Measurements from ENCODE around the gene CWC27. TPM values are rescaled to one million over a fixed set of nuclear protein-coding genes. Genes with fewer than 3 reads are reported as not detected.

CWC27 gene
- polyA plus RNA-seq, 2 of the 4 experiments (the other 2 are of a cell fraction): 24.1 to 48.5 TPM

DNA sequence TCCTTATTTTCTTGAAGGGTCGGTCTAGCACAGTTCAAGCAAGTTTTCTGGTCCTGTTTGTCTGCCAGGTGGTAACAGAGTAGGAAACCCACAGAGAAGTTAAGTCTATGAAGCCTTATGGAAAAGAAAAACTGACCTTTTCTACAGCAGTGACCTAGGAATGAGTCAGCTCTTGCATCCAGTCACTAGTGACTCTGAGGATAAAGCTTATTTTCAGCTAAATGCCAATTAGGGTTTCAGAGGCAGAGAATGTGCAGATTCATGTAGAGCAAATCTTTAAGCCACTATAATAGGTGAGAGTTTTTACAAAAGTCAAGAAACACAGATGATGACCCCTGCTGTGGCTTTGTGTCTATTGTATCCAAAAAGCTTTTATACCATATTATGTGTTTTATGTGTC is 100.7 kb downstream of the CWC27 start:
- peak overlapping the region in 1 of 2 experiments; percentile 28; a peak in 1 of 6 replicates for H3K27ac ChIP-seq
- H3K4me1 ChIP-seq: peaks cover 9% of the 10 kb centered on the region; the same call in 2 of the 3 replicates
- ATAC-seq (peak in 1 of 2 experiments; percentile 39; a peak in 1 of 6 replicates), FAIRE-seq (no peak), DNase-seq (ENCODE audit: low read depth in 1 of 2, low spot score in 1 of 2) (peak in 1 of 2 experiments; percentile 2)
- H3K9me3 ChIP-seq: no peaks in the 10 kb centered on the region
- CTCF ChIA-PET: no interaction called here
- H3K4me2 ChIP-seq: peak overlapping the region; percentile 36; the same call in 2 of the 3 replicates
- WGBS (ENCODE audit: missing lambda C conversion rate): 34% methylated on average over 1 of the region's 1 CpG
- TF ChIP-seq, protein P1, sequence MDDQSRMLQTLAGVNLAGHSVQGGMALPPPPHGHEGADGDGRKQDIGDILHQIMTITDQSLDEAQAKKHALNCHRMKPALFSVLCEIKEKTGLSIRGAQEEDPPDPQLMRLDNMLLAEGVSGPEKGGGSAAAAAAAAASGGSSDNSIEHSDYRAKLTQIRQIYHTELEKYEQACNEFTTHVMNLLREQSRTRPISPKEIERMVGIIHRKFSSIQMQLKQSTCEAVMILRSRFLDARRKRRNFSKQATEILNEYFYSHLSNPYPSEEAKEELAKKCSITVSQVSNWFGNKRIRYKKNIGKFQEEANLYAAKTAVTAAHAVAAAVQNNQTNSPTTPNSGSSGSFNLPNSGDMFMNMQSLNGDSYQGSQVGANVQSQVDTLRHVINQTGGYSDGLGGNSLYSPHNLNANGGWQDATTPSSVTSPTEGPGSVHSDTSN (IDR thresholded peaks at IDR 0.05): no peak
- TF ChIP-seq EHF (CRISPR knock-in tag; IDR thresholded peaks at IDR 0.05): no peak
- peak; percentile 19; the same call in 1 of the 2 replicates for TF ChIP-seq FOSL2 (IDR thresholded peaks at IDR 0.05)
- no peak for TF ChIP-seq FOSL2 (CRISPR knock-in tag; IDR thresholded peaks at IDR 0.05)
- no peak overlapping the region for H3K4me3 ChIP-seq
- POLR2A ChIA-PET: no interaction called here

DNA sequence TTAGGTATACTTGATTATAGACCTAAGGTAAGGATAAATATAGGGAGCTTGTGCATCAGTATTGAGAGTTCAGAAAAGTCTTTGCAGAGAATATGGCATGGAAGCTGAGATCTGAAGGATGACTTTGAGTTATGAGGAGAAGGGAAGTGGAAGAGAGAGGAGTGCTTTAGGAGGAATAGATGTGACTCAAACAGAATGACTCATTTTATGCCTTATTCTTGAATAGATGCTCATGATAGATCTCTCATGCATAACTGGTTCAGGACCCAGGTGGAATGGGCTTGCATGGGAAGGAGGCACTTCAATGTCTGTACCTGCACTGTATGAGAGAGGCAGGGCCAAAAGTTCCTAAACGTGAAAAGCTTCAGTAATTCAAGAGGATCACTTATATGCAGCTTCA is 103.3 kb downstream of the CWC27 start:
- H3K4me1 ChIP-seq: peaks cover 9% of the 10 kb centered on the region; the same call in 2 of the 3 replicates
- H3K27ac ChIP-seq: no peak overlapping the region
- no peak overlapping the region for H3K4me2 ChIP-seq
- DNase-seq (ENCODE audit: low read depth in 1 of 2, low spot score in 1 of 2) (no peak), FAIRE-seq (peak; percentile 18), ATAC-seq (no peak; a peak in 1 of 6 replicates)
- POLR2A ChIA-PET: no interaction called here
- no peak overlapping the region for H3K4me3 ChIP-seq
- H3K9me3 ChIP-seq: no peaks in the 10 kb centered on the region
- CTCF ChIA-PET: no interaction called here
- TF ChIP-seq MYC (IDR thresholded peaks at IDR 0.05; ENCODE audit: borderline replicate concordance, low read length): no peak
- no peak for TF ChIP-seq FOSB (CRISPR knock-in tag; IDR thresholded peaks at IDR 0.05)
- no peak for TF ChIP-seq BHLHE40 (IDR thresholded peaks at IDR 0.05; ENCODE audit: low read depth, low read length)
- no peak for TF ChIP-seq CBX2 (IDR thresholded peaks at IDR 0.05; ENCODE audit: borderline replicate concordance, low read depth)
- TF ChIP-seq EHF (CRISPR knock-in tag; IDR thresholded peaks at IDR 0.05): no peak
- TF ChIP-seq JUNB (IDR thresholded peaks at IDR 0.05): no peak
- no peak for TF ChIP-seq HOXA7 (CRISPR knock-in tag; IDR thresholded peaks at IDR 0.05)
- TF ChIP-seq GATA3 (IDR thresholded peaks at IDR 0.05; ENCODE audit: borderline replicate concordance): no peak
- TF ChIP-seq JUN (IDR thresholded peaks at IDR 0.05): no peak
- TF ChIP-seq, protein P2, sequence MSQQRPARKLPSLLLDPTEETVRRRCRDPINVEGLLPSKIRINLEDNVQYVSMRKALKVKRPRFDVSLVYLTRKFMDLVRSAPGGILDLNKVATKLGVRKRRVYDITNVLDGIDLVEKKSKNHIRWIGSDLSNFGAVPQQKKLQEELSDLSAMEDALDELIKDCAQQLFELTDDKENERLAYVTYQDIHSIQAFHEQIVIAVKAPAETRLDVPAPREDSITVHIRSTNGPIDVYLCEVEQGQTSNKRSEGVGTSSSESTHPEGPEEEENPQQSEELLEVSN (IDR thresholded peaks at IDR 0.05; ENCODE audit: borderline replicate concordance, low read depth): no peak
- no peak for TF ChIP-seq POLR2A (IDR thresholded peaks at IDR 0.05; ENCODE audit: low read length)
- no peak for TF ChIP-seq TFCP2L1 (CRISPR knock-in tag; IDR thresholded peaks at IDR 0.05)
- TF ChIP-seq HOXB13 (CRISPR knock-in tag; IDR thresholded peaks at IDR 0.05; ENCODE audit: low read depth): no peak
- TF ChIP-seq FOSL2 (IDR thresholded peaks at IDR 0.05): no peak
- TF ChIP-seq FOSL2 (CRISPR knock-in tag; IDR thresholded peaks at IDR 0.05): no peak
- TF ChIP-seq, protein P3, sequence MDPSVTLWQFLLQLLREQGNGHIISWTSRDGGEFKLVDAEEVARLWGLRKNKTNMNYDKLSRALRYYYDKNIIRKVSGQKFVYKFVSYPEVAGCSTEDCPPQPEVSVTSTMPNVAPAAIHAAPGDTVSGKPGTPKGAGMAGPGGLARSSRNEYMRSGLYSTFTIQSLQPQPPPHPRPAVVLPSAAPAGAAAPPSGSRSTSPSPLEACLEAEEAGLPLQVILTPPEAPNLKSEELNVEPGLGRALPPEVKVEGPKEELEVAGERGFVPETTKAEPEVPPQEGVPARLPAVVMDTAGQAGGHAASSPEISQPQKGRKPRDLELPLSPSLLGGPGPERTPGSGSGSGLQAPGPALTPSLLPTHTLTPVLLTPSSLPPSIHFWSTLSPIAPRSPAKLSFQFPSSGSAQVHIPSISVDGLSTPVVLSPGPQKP (IDR thresholded peaks at IDR 0.05; ENCODE audit: low read depth, low read length): no peak
- TF ChIP-seq EHMT2 (IDR thresholded peaks at IDR 0.05; ENCODE audit: low read depth): no peak
- no peak for TF ChIP-seq POLR2AphosphoS2 (conservative IDR thresholded peaks at IDR 0.05; ENCODE audit: low read length)
- WGBS (ENCODE audit: missing lambda C conversion rate): 49% methylated on average over 1 of the region's 1 CpG

DNA sequence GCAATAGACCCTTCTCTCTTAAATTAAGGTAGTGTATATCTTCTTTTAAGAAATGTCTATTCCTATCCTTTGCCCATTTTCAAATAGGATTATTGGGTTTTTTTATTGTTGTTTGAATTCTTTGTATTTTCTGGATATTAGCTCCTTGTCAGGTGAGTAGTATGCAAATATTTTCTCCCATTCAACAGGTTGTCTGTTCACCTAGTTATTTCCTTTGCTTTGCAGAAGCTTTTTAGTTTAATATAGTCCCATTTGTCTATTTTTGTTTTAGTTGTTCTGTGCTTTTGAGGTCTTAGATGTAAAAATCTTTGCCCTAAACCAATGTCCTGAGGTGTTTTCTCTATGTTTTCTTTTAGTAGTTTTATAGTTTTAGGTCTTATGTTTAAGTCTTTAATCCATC is 104.7 kb downstream of the CWC27 start:
- no peak for TF ChIP-seq ESRRA (IDR thresholded peaks at IDR 0.05; ENCODE audit: borderline replicate concordance, low read length)
- no peak for TF ChIP-seq CHD2 (IDR thresholded peaks at IDR 0.05; ENCODE audit: low read length, partially characterized antibody)
- no peak for TF ChIP-seq JUNB (IDR thresholded peaks at IDR 0.05)
- no peak for TF ChIP-seq EHF (CRISPR knock-in tag; IDR thresholded peaks at IDR 0.05)
- no peak for TF ChIP-seq MAZ (IDR thresholded peaks at IDR 0.05; ENCODE audit: borderline replicate concordance, low read depth, low read length)
- TF ChIP-seq ZFP36 (IDR thresholded peaks at IDR 0.05; ENCODE audit: borderline replicate concordance, partially characterized antibody): no peak
- TF ChIP-seq, protein P4, sequence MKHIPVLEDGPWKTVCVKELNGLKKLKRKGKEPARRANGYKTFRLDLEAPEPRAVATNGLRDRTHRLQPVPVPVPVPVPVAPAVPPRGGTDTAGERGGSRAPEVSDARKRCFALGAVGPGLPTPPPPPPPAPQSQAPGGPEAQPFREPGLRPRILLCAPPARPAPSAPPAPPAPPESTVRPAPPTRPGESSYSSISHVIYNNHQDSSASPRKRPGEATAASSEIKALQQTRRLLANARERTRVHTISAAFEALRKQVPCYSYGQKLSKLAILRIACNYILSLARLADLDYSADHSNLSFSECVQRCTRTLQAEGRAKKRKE (CRISPR knock-in tag; IDR thresholded peaks at IDR 0.05; ENCODE audit: low read depth): no peak
- Histone ChIP-seq H3K9me3 (no peaks in the 10 kb centered on the region), H3K4me1 (peaks cover 9% of the 10 kb centered on the region; the same call in 2 of the 3 replicates), H3K4me2 (no peak overlapping the region), H3K4me3 (no peak overlapping the region), H3K27ac (no peak overlapping the region)
- no peak for DNase-seq (ENCODE audit: low read depth in 1 of 2, low spot score in 1 of 2)
- no peak for FAIRE-seq
- ChIA-PET POLR2A (no interaction called here), CTCF (interaction anchor here (1.0 kb wide), 1 partner anchor 13 kb away, joined by 3 read pairs; no protein-coding TSS in a partner anchor)
- ATAC-seq: no peak
